SK-MEL-5 (cell line): Measurements from ENCODE around the gene NUDT14. TPM values are rescaled to one million over a fixed set of nuclear protein-coding genes. Genes with fewer than 3 reads are reported as not detected.

Experiments
- DNase-seq: peaks from one replicate; pipeline ENCODE4 v3.0.0-alpha.2; 2016; ENCODE audit warnings: low read depth, low spot score
- in situ Hi-C: cut with HindIII; loops from 2 replicates; pipeline ENCODE4 v1.10.0; 2016; ENCODE audit warnings: low sequenced_read_pairs, high pct_unique_total_duplicates, low pct_unique_long_range_greater_than_20kb
- small RNA-seq, 2 experiments: library from RNA; depleted of rRNA; stranded (forward); fragments of <200 nt; gene quantifications; one replicate each; pipeline ENCODE3, GENCODE V24; 2014
- total RNA-seq: library from RNA; depleted of rRNA; stranded (reverse); fragments of >200 nt; shearing (Covaris generic); gene quantifications from 2 replicates; pipeline ENCODE4 v1.2.3, GENCODE V29; 2014; rRNA removed

NUDT14 gene
- total RNA-seq, 1 experiment from 2014 or later: 35.2 TPM

DNA sequence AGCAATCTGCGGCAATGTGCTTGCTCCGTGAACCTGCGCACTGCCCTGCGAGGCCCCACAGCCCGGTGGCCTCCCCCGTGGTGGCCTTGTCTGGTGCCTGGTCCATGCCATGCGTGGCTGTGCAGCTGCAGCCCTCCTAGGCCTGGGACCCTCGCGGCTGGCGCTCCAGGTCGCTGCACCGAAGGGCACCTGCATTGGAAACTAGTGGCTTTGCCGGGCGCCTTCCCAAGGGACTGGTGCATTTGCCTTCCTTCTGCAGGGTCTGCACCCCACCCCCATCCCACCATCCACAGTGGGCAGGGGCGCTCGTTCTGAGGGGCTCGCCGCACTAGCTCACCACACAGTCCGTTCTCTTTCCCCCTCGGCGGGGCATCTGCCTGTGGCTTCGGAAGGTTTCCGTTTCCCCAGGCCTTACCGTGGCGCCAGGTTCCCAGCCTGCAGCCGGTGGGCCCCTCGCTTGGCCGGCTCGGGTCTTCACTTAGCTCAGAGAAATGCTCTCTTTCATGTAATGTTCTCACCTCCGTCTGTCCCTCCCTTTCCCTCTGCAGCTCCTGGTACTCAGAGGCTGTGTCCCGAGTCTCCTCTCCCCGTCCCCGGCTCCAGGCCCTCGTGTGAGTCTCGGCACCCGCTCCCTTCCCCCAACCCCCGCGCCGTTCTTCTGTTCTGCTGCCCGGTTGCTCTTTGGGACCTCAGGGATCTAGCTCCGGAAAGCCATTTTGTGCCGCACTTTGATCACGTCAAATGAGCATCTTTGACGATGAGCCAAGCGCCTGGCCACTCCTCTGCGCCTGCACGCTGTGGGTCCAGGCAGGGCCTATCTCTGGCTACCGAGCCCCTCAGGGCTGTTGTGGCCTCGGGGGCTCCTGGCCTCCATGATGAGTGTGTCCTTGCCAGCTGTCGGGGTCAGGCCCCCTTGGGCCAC lies 44.5 kb downstream of the NUDT14 start:
- in situ Hi-C loops: no loop called here
- no peak for DNase-seq

DNA sequence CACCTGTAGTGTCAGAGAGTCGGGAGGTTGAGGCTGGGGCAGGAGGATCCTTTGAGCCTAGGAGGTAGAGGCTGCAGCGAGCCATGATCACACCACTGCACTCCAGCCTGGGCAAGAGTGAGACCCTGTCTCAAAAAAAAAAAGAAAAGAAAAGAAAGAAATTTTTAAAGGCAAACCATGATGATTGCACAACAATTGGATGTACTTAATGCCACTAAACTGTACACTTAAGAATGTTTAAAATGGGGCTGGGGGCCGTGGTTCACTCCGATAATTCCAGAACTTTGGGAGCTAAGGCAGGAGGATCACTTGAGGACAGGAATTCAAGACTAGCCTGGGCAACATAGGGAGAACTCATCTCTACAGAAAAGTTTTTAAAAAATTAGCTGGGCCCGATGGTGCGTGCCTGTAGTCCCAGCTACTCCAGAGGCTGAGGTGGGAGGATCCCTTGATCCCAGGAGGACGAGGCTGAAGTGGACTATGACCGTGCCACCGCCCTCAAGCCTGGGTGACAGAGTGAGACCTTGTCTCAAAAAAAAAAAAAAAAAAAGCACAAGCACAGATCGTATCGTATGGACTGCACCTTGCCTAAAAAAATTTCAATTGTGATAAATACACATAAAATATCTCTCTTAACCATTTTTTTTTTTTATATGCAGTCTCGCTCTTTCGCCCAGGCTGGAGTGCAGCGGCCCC lies 45.3 kb downstream of the NUDT14 start:
- in situ Hi-C loops: no loop called here
- no peak for DNase-seq

- no peak for DNase-seq
- in situ Hi-C loops: no loop called here
Measured at GRCh38 chr14:105132921-105133654, 48.0 kb downstream of the NUDT14 start.

DNA sequence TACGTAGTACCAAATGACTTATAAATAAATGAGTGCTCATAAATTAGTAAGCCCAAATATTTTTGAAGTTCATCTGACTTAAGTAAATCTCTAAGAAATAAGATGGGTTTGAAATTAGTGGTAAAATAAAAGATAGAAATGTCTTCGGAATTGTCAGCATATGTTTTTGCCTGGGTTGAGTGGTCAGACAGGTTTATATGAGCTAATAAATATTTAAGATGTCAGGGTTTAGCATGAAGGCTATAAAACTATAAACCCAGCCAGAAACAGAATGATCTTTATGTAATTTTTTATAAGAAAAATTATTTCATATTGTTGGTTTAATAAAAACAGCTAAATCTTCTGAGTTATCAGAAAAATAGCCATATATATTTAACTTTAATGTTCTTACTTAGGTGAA lies 49.9 kb downstream of the NUDT14 start:
- in situ Hi-C loops: no loop called here
- DNase-seq: no peak

DNA sequence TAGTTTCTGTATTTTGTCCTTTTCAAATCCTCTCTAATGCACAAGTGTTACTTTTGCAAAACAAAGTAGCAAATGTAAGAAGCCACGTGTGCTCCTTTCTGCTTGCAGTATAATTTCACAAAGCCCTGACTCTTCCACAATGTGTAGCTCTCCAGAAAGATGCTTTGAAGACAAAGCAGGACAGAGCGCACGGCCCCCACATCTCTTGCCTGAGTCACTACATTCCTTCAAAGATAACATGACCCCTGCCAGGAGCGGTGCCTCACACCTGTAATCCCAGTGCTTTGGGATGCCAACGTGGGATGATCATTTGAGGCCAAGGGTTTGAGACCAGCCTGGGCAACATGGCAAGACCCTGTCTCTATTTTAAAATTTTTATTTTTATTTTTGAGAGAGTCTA lies 53.1 kb downstream of the NUDT14 start:
- in situ Hi-C loops: no loop called here
- DNase-seq: no peak

DNA sequence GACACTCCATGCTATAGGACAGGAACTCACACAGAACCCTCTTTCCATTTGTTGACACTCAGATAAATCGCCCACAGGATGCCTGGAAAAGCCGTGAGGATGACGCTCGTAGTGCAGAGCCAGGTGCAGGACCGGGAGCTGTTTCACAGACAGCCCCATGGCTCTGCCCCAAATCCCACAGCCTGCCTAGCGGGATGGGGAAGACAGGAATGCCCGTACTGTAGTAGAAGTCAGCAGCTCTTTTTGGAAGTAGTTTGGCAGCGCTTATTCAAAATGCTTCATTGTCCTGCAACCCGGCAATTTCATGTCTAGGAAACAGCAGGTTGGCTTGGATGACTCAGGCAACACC lies 54.2 kb downstream of the NUDT14 start:
- in situ Hi-C loops: no loop called here
- no peak for DNase-seq

- in situ Hi-C loops: no loop called here
- DNase-seq: no peak
Measured at GRCh38 chr14:105126126-105126980, 54.8 kb downstream of the NUDT14 start.

DNA sequence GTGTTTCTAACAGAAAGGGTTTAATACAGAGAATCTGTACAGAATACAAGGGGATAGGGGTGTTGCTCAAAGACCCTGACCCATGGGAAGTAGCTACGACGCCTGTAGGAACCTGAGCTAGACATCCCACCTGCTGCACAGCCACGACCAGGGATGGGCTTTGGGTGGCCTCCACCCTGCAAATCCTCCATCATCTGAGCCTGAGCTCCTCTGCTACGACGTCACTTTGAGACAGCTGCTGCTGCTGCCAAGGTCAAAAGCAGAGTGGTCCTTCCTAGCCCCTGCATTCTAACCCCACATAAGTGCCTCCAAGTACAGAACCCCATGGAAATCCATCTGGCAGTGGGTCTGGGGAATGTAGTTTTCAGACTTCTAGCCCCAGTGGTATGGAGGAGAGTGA lies 56.3 kb downstream of the NUDT14 start:
- in situ Hi-C loops: no loop called here
- no peak for DNase-seq

DNA sequence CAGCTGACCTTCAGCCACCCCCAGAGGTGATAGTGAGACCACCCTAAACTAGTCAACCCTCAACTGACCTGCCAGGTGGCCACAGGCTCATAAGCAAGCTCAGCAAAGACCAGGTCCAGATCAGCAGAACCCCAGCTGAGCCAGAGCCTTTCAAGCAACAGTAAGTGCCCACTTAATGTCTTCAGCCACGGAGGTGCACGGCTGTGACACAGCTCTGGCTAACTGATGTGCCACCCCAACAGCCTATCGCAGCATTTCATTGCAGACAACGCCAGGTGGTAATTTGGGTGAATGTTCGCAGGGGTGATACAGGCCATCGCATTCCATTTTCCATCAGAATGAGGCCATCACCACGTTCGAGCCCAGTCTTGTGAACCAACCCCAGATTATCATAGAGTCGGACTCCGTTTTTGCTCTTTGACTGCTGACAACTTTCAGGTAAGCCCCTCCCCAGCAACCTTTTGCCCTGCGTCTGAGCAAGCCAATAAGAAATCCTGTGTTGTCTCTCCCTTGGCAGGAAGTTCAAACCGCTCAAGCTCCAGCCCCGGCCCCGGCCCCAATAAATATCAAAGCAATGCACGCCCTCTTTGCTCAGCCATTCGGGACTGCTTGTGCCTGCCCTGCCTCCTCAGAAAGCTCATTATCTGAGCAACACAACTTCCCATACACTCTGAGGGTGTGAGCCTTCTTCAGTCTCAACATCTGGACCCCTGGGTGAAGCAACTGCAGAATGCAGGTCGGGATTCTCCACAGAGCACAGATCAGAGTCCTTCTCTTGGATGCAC lies 56.9 kb downstream of the NUDT14 start:
- in situ Hi-C loops: no loop called here
- no peak for DNase-seq

DNA sequence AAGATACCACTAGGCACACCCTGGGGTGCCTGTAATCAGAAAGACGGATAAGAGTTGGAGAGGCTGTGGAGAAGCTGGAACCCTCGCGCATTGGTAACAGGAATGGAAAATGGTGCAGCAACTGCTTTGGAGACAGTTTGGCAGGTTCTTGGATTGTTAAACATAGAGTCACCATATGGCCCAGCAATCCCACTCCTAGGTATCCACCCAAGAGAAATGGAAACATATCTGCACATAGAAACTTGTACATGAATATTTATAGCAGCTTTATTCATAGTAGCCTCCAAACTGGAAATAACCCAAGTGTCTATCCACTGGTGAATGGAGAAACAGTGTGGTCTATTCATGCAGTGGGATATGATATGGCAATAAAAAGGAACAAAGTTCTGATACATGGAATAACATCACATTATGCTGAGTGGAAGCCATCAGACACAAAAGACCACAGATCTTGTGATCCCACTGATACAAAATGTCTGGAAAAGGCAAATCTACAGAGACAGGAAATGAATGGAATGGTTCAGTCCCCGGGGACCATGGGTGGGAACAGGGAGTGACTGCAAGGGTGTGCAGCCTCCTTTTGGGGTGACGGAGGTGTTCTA lies 57.9 kb downstream of the NUDT14 start:
- in situ Hi-C loops: no loop called here
- peak; percentile 51 for DNase-seq

Small RNA genes within 50 kb of the gene (small RNA-seq; reads per million reads assigned to genes)
- 0 to 0.05 reads per million in 2 experiments for gene MIR6765

Other genes starting within 250 kb of the NUDT14 start
- gene AHNAK2, start 202.9 kb downstream of the NUDT14 start, total RNA-seq: 12.3 and 13.3 TPM in 2 replicates
- 11.8 and 13.6 TPM in 2 replicates for gene CLBA1, start 195.5 kb downstream of the NUDT14 start, total RNA-seq
- gene CDCA4, start 160.2 kb downstream of the NUDT14 start, total RNA-seq: 88.0 and 90.8 TPM in 2 replicates
- not detected in 2 replicates for gene GPR132, start 115.9 kb downstream of the NUDT14 start, total RNA-seq
- 1.3 TPM in 2 replicates for gene JAG2, start 12.5 kb downstream of the NUDT14 start, total RNA-seq
- gene BTBD6, start 67.2 kb upstream of the NUDT14 start, total RNA-seq: 35.1 and 38.2 TPM in 2 replicates
- gene BRF1, start 119.7 kb upstream of the NUDT14 start, total RNA-seq: 22.7 and 23.4 TPM in 2 replicates
- gene PACS2, start 133.4 kb upstream of the NUDT14 start, total RNA-seq: 26.0 and 32.3 TPM in 2 replicates
- gene TEX22, start 217.2 kb upstream of the NUDT14 start, total RNA-seq: 0.26 and 0.32 TPM in 2 replicates
- gene MTA1, start 238.5 kb upstream of the NUDT14 start, total RNA-seq: 36.3 and 43.5 TPM in 2 replicates